Measurements from ENCODE around the gene TCEA3.

DNA sequence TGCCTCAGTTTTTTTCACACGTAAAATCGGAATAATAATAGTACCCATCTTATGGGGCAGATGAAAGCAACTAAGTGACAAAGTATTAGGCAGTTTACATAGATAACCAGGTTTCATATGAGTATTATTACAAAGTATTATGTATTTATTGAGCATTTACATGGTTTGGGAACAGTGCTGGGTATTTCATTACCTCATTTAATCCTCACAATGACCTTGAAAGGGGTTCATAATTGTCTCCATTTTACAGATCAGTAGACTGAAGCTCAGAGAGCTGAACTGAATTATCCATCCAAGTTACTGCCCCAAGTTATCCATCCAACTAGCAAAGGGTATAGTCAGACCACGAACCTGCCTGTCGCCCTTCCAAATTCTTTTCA, 21.2 kb downstream of the TCEA3 start:
- TF ChIP-seq POLR2A (IDR thresholded peaks at IDR 0.05), result no peak
- TF ChIP-seq, protein P1, sequence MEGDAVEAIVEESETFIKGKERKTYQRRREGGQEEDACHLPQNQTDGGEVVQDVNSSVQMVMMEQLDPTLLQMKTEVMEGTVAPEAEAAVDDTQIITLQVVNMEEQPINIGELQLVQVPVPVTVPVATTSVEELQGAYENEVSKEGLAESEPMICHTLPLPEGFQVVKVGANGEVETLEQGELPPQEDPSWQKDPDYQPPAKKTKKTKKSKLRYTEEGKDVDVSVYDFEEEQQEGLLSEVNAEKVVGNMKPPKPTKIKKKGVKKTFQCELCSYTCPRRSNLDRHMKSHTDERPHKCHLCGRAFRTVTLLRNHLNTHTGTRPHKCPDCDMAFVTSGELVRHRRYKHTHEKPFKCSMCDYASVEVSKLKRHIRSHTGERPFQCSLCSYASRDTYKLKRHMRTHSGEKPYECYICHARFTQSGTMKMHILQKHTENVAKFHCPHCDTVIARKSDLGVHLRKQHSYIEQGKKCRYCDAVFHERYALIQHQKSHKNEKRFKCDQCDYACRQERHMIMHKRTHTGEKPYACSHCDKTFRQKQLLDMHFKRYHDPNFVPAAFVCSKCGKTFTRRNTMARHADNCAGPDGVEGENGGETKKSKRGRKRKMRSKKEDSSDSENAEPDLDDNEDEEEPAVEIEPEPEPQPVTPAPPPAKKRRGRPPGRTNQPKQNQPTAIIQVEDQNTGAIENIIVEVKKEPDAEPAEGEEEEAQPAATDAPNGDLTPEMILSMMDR (IDR thresholded peaks at IDR 0.05), result no peak
